Stomach smooth muscle (tissue), 2 donors: ENCODE data around the gene EDNRA.

Experiments
- H3K27ac ChIP-seq: one replicate; pipeline ENCODE4 v1.7.0; 2013; ENCODE audit warnings: mild to moderate bottlenecking, low read length, inconsistent platforms
- H3K27me3 ChIP-seq, 2 donors: one replicate each; pipeline ENCODE4 v1.7.0; 2013; ENCODE audit warnings: low read length in 2 of 2; ENCODE audit not compliant: insufficient read depth in 2 of 2, control insufficient read depth in 1 of 2
- H3K36me3 ChIP-seq, 2 donors: one replicate each; pipeline ENCODE4 v1.7.0; 2013; ENCODE audit warnings: low read length in 2 of 2; ENCODE audit not compliant: control insufficient read depth in 2 of 2, insufficient read depth in 2 of 2
- H3K4me1 ChIP-seq: one replicate; pipeline ENCODE4 v1.7.0; 2013; ENCODE audit warnings: low read length; ENCODE audit not compliant: control insufficient read depth, insufficient read depth
- H3K4me3 ChIP-seq, 2 donors: one replicate each; pipeline ENCODE4 v1.7.0; 2013; ENCODE audit warnings: low read length in 2 of 2
- H3K9ac ChIP-seq, 2 donors: one replicate each; pipeline ENCODE4 v1.7.0; 2013; ENCODE audit warnings: low read length in 2 of 2, mild to moderate bottlenecking in 1 of 2
- H3K9me3 ChIP-seq, 2 donors: one replicate each; pipeline ENCODE4 v1.7.0; 2013; ENCODE audit warnings: low read length in 2 of 2; ENCODE audit not compliant: control insufficient read depth in 2 of 2
- donor health status: healthy.
- donor health status: Pancreatic carcinoma.

Gene EDNRA

DNA sequence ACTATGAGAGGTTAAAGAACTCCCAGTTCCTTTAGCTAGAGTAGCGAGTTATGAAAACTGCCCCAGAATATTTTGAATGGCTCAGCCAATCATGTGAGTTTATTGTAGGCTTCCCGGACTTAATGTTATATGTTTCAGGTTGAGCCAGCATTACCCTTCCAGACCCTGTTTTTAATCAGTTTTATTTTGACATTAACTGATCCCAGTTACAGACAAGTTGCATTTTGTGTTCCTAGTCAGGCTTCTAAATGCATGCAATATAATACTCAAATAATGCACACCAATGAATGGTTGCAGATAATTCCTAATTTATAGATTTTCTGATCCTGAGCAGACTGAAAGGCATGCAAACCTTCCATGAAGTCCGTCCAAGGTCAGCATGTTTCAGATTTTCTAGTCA, 57.8 kb downstream of the EDNRA start:
- no peak overlapping the region for H3K27ac ChIP-seq
- peaks cover 0 to 10% of the 10 kb centered on the region in 2 donors for H3K36me3 ChIP-seq
- no peak overlapping the region for H3K9ac ChIP-seq
- no peak overlapping the region for H3K4me3 ChIP-seq
- no peaks in the 10 kb centered on the region for H3K4me1 ChIP-seq
- H3K27me3 ChIP-seq = no peaks in the 10 kb centered on the region
- no peaks in the 10 kb centered on the region for H3K9me3 ChIP-seq

DNA sequence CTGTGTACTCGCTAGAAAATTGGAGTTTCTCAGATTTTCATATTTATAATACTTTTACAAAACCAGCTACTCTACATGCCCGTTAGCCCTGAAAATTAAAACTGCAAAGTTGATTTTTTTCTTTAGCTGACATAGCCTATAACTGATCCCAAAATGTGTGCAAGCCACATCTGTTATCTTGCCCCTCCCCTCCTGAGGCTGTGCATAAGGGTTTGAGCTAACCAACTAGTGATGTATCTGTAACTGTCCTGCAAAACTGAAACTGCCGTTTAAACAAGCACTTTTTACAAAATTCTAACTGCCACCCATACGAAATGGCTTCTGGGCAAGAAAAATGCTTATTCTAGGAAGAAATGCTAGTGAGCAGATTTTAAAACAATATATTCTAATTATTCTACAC, 59.1 kb downstream of the EDNRA start:
- Histone ChIP-seq H3K36me3 (peaks cover 0 to 10% of the 10 kb centered on the region in 2 donors), H3K27me3 (no peaks in the 10 kb centered on the region), H3K27ac (no peak overlapping the region)

GRCh38 chr4:147542229-147542990, 61.5 kb downstream of the EDNRA start:
- H3K27ac ChIP-seq = no peak overlapping the region

More for the DNA sequence above, 59.1 kb downstream of the EDNRA start:
- Histone ChIP-seq H3K4me1 (no peaks in the 10 kb centered on the region), H3K9ac (no peak overlapping the region), H3K9me3 (no peaks in the 10 kb centered on the region), H3K4me3 (no peak overlapping the region)

GRCh38 chr4:147543034-147543433, 62.1 kb downstream of the EDNRA start:
- Histone ChIP-seq H3K36me3 (peaks cover 0 to 10% of the 10 kb centered on the region in 2 donors), H3K9me3 (no peaks in the 10 kb centered on the region), H3K27me3 (no peaks in the 10 kb centered on the region), H3K4me3 (no peak overlapping the region), H3K9ac (no peak overlapping the region), H3K27ac (no peak overlapping the region), H3K4me1 (no peaks in the 10 kb centered on the region)

More at GRCh38 chr4:147542229-147542990, 61.5 kb downstream of the EDNRA start:
- Histone ChIP-seq H3K27me3 (no peaks in the 10 kb centered on the region), H3K36me3 (peaks cover 0 to 10% of the 10 kb centered on the region in 2 donors), H3K9me3 (no peaks in the 10 kb centered on the region), H3K4me1 (no peaks in the 10 kb centered on the region), H3K4me3 (no peak overlapping the region), H3K9ac (no peak overlapping the region)

- Histone ChIP-seq H3K4me3 (no peak overlapping the region), H3K27ac (no peak overlapping the region), H3K27me3 (no peaks in the 10 kb centered on the region)
Measured at GRCh38 chr4:147546349-147546748, 65.5 kb downstream of the EDNRA start.

GRCh38 chr4:147547314-147548056, 66.6 kb downstream of the EDNRA start:
- H3K4me3 ChIP-seq = no peak overlapping the region
- no peak overlapping the region for H3K9ac ChIP-seq
- peaks cover 0 to 3% of the 10 kb centered on the region in 2 donors for H3K9me3 ChIP-seq
- H3K27me3 ChIP-seq = no peaks in the 10 kb centered on the region
- no peak overlapping the region for H3K27ac ChIP-seq
- peaks cover 0 to 3% of the 10 kb centered on the region in 2 donors for H3K36me3 ChIP-seq
- no peaks in the 10 kb centered on the region for H3K4me1 ChIP-seq

More at GRCh38 chr4:147546349-147546748, 65.5 kb downstream of the EDNRA start:
- Histone ChIP-seq H3K9me3 (peaks cover 0 to 3% of the 10 kb centered on the region in 2 donors), H3K9ac (no peak overlapping the region), H3K36me3 (peaks cover 0 to 9% of the 10 kb centered on the region in 2 donors), H3K4me1 (no peaks in the 10 kb centered on the region)

DNA sequence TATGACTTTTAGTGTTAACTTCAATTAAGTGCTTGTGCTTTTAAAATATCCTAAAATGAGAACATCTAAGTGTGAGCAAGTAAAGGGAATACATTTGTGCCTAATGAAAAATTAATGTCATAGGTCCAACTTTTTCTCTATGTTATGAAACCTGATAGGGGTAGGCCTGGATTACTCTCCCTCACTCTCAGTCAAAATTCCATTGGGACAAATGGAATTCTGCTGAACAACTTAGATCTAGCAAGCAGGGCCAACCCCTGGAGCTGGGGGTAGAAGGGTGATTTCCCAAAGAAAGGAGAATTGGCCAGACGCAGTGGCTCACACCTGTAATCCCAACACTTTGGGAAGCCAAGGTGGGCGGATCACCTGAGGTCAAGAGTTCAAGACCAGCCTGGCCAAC, 67.4 kb downstream of the EDNRA start:
- Histone ChIP-seq H3K4me3 (no peak overlapping the region), H3K4me1 (no peaks in the 10 kb centered on the region), H3K9me3 (peaks cover 0 to 3% of the 10 kb centered on the region in 2 donors), H3K36me3 (no peaks in the 10 kb centered on the region), H3K27ac (no peak overlapping the region), H3K9ac (no peak overlapping the region), H3K27me3 (no peaks in the 10 kb centered on the region)

DNA sequence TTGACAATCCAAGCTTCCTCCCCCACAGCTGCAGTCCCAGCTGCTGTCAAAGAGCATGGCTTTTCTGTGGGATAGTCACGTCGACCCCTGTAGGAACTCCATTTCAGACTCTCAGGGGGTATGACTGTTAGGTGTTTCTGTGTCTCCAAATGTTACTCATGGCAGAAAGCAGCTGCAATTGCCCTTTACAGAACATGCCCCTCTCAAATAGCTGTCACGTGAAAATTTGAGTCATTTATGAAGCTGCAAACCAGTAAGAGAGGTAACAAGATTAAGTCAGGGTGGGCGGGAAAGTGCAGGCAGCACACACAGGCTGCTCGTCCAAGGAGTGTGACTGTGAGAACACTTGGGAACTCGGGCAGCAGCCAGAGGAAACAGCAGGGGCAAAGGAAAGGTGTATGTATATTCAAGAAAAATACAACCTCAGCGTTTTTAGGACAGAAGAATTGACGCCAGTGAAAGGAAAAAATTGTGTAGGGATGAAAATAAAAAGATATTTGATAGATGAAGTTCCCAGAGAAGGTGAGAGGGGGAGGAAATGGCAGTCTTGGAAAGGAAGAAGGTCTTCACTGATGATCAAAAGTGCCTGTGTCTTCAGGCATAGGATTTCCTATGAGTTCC, 69.8 kb downstream of the EDNRA start:
- peak overlapping the region; percentile 31 for H3K27ac ChIP-seq

GRCh38 chr4:147560625-147561024, 79.7 kb downstream of the EDNRA start:
- H3K27ac ChIP-seq = no peak overlapping the region
- H3K9me3 ChIP-seq = no peaks in the 10 kb centered on the region
- H3K9ac ChIP-seq = no peak overlapping the region
- no peaks in the 10 kb centered on the region for H3K27me3 ChIP-seq
- no peaks in the 10 kb centered on the region for H3K36me3 ChIP-seq
- no peaks in the 10 kb centered on the region for H3K4me1 ChIP-seq
- H3K4me3 ChIP-seq = no peak overlapping the region

More for the DNA sequence above, 69.8 kb downstream of the EDNRA start:
- Histone ChIP-seq H3K4me1 (no peaks in the 10 kb centered on the region), H3K27me3 (no peaks in the 10 kb centered on the region), H3K9me3 (peaks cover 0 to 3% of the 10 kb centered on the region in 2 donors), H3K36me3 (no peaks in the 10 kb centered on the region), H3K4me3 (peak overlapping the region in 1 of 2 donors; percentile 68), H3K9ac (peak overlapping the region in 1 of 2 donors; percentile 47)

- Histone ChIP-seq H3K36me3 (no peaks in the 10 kb centered on the region), H3K9ac (no peak overlapping the region), H3K27ac (no peak overlapping the region), H3K9me3 (no peaks in the 10 kb centered on the region), H3K4me3 (no peak overlapping the region), H3K27me3 (no peaks in the 10 kb centered on the region), H3K4me1 (no peaks in the 10 kb centered on the region)
Measured at GRCh38 chr4:147566762-147567161, 85.9 kb downstream of the EDNRA start.
